HTERT RPE-1 (cell line): ENCODE results near the gene PDLIM1.

Experiments used
- in situ Hi-C: fragments of 300-500 bp; cut with MboI; formaldehyde crosslinking; loops from 4 replicates; pipeline ENCODE4 v1.14.3; 2020; ENCODE audit warnings: low sequenced_read_pairs

The PDLIM1 gene

DNA sequence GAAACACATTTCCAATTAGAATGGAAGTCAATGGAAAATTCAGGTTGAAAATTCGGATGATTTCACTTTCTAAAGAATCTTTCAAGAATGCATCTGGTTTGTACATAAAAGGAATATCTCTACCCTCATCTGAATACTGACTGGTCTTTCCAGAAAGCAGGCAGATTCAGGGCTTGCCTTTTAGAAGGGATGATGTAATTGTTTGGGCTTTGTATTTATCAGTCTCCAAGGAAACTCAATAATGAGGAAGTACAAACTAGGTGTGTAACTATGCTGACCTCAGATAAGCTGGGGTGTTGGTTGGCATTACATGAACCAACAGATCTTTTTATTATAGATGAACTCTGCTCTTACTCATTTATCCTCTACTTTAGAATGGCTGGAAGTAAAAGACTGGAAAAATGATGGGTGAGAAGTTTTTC is 24.1 kb downstream of the PDLIM1 start:
- in situ Hi-C loops: no loop called here

DNA sequence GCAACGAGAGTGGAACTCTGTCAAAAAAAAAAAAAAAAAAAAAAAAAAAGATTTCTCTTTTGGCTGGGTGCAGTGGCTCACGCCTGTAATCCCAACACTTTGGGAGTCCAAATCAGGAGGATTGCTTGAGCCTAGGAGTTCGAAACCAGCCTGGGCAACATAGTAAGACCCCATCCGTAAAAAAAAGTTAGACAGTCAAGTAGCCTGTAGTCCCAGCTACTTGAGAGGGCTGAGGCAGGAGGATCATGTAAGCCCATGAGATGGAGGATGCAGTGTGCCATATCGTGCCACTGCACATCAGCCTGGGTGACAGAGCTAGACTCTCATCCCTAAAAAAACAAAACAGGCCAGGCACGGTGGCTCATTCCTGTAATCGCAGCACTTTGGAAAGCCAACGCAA is 25.2 kb downstream of the PDLIM1 start:
- in situ Hi-C loops: no loop called here

DNA sequence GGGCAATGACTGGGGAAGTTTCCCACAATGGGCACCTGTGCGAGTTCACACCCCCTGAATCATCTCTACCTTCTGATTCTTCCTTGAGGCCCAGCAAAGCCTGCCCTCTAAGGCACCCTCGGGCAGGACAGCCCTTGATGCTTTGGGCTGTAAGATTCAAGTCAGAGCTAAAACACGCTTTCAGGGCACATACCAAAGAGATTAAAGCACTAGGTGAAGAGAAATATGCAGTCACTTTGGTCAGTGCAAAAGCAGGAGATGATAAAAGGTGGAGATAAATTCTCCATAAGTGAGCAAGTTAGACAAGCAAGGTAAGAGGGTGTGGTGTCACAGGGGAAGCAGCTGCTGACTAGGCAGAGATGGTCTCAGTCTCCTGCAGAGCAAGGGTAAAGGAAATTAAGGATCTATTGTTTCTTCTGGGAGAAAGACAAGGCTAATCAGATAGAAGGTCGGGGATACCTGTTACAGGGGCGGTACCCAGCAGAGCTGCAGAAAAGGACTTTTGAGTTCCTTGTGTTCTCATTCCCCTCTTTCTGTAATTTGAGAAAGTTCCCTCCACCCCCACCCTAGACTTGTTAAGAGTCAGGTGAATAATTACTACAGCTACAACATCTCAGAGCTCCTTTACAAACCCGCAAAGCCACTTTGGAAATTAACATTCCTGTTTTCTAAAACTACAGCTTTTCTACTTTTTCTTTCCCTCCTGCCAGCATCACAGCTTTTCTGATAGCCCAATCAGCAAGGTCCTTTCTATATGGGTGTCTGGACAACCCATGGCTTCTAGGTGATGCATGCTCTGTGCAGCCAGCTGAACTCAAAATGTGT is 26.4 kb downstream of the PDLIM1 start:
- in situ Hi-C loops: no loop called here

GRCh38 chr10:95263864-95264226 is 27.0 kb downstream of the PDLIM1 start:
- in situ Hi-C loops: no loop called here

DNA sequence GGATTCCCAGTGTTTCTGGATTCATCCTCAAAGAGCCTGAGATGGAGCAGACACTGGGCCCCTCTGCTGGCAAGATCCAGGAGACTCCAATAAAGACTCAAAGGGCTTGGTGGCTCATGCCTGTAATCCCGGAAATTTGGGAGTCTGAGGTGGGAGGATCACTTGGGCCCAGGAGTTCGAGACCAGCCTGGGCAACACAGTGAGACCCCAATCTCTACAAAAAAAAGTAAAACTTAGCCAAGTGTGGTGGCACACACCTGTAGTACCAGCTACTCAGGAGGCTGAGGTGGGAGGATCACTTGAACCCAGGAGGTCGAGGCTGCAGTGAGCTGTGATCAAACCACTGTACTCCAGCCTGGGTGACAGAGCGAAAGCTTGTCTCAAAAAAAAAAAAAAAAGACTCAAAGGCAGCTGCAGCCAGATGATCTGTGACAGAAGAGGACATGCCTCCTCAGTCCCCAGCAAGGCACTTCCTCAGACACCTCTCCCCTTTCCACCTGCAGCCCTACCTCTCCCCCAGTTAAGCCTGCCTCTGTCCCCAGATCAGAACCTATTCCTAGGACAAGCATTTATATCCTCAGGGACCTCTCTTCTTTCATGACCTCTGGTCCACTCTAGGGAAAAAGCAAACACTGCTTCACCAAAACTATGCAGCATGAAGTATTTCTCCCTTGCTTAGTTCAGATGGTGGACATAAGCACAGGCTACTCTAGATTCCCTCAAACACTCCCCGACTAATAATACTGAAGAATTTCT is 27.9 kb downstream of the PDLIM1 start:
- in situ Hi-C loops: no loop called here

GRCh38 chr10:95261926-95262325 is 28.9 kb downstream of the PDLIM1 start:
- in situ Hi-C loops: no loop called here

DNA sequence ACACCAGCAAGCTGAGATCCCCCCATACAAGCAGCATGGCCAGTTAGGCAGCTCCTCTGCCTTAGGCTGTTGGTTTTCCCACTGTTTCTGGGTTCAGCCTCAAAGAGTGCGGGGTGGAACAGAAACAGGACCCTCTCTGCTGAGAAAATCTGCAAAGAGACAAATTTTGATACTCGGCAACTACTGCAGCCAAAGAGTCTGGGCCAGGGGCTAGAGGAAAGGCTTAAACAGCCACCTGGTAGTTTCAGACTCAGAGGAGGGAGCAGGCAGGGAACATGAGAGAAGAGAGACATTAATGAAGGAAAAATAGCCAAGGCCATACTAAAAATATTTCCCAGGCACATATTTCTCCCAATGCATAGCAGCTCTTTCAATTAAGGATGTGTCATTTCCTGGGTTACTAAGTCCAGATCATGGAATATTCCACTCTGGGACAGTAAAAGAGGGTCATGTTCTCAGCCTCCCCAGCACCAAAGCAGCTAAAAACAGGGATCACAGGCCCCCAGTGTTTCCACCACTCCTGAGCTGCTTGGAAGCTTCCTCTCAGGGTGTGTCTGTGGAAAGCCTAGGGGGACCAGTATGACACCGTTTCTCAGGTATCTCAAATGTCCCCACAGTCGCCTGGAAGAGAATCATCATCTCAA is 29.8 kb downstream of the PDLIM1 start:
- in situ Hi-C loops: no loop called here

GRCh38 chr10:95260397-95260881 is 30.4 kb downstream of the PDLIM1 start:
- in situ Hi-C loops: no loop called here

GRCh38 chr10:95257849-95258248 is 33.0 kb downstream of the PDLIM1 start:
- in situ Hi-C loops: no loop called here

- in situ Hi-C loops: no loop called here
These were observed 34.5 kb downstream of the PDLIM1 start for GRCh38 chr10:95256268-95256667.

- in situ Hi-C loops: no loop called here
These were observed 36.2 kb downstream of the PDLIM1 start for GRCh38 chr10:95254629-95255028.

DNA sequence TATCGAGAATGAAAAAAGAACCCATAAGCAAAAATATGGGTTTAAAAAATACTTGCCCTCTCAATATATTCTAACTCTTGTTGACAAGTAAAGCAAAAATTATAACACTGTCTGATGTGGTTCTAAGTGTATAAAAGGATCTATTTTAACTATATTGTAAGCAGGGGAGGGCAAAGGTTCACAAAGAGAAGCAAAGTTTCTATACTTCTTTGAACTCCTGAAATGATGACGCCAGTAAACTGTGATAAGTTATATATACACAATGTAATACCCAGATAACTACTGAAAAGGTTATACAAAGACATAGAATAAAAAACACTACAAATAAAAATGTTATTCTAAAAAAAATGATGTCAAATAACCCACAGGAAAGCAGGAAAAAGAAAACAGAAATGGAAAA is 37.1 kb downstream of the PDLIM1 start:
- in situ Hi-C loops: no loop called here

- in situ Hi-C loops: no loop called here
These were observed 37.8 kb downstream of the PDLIM1 start for GRCh38 chr10:95253007-95253406.

GRCh38 chr10:95250856-95251255 is 39.9 kb downstream of the PDLIM1 start:
- in situ Hi-C loops: no loop called here

DNA sequence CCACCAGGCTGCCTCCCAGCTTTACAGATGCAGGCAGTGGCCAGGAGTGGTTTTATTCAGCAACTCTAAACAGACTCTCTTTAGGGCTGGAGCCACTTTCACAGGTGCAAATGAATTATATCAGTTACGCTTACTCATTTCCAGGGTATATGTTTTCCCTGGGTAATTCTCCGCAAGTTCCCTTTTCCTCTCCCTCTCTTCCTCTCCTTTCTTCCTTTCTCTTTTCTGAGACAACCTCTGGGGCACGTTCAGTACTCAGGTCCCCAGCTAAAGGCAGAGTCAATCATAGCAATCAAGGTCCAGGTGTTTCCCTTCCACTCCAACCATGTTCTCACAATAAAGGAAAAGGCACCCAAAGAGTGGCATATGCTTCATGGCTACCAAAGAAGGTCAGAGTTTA is 41.3 kb downstream of the PDLIM1 start:
- in situ Hi-C loops: no loop called here

DNA sequence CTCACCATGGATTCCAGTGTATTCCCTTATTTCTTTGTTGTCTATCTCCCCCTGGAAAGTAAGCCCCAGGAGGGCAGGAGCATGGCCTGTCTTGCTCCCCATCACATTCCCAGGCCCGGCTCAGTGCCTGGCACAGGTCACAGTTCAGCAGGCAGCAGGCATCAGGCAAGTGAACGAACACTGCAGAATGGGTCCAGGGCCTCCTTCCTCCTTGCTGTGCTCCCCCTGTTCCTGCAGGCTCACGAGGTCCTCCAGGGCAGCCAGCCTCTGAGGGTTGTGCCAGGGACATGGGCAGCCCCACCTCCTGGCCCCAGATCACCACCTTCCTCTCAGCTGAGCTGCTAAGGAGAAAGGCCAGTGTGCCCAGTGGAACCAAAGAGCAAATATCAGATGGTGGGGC is 41.8 kb downstream of the PDLIM1 start:
- in situ Hi-C loops: no loop called here

- in situ Hi-C loops: no loop called here
These were observed 42.8 kb downstream of the PDLIM1 start for GRCh38 chr10:95247881-95248583.

- in situ Hi-C loops: no loop called here
These were observed 43.5 kb downstream of the PDLIM1 start for GRCh38 chr10:95247200-95247880.

DNA sequence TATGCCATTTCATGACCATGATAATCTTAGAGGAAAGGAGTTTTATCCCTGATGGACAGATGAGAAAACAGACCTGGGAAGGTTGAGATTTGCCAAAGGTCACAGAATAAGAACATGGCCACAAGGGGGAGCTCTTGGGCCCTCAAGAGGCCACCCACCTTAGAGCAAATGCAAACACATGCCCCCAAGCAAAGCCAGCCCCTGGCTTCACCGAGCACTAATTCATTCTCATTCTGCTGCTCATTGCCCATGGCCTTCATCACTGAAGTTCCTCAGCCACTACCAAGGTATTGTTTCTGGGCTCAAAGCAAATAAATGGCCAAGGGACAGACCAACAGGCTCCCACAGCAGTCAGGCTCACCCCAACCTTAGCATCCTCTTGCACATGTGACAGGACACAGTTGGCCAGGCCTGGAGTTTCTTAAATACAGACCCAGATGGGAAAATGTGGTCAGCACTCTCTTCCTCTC is 44.2 kb downstream of the PDLIM1 start:
- in situ Hi-C loops: no loop called here

GRCh38 chr10:95245425-95246055 is 45.3 kb downstream of the PDLIM1 start:
- in situ Hi-C loops: no loop called here
